H1 (cell line): ENCODE measurements around the gene BUD13. TPM values are rescaled to one million over a fixed set of nuclear protein-coding genes. Genes with fewer than 3 reads are reported as not detected.

Experiments
- KDM4A ChIP-seq: IDR thresholded peaks from one replicate; pipeline ENCODE4 v1.7.1; 2012; ENCODE audit warnings: low read depth, mild to moderate bottlenecking, moderate library complexity, low read length, inconsistent platforms; ENCODE audit not compliant: severe bottlenecking
- SAP30 ChIP-seq: fragments of 300-600 bp; sonication (generic); IDR thresholded peaks from 2 replicates; pipeline ENCODE4 v1.7.1; 2012; ENCODE audit warnings: low read length, moderate library complexity, mild to moderate bottlenecking, inconsistent platforms; ENCODE audit not compliant: insufficient read depth, insufficient replicate concordance
- SUZ12 ChIP-seq: fragments of 200-600 bp; sonication (generic); IDR thresholded peaks from 2 replicates; pipeline ENCODE4 v1.6.1; 2012; ENCODE audit warnings: mild to moderate bottlenecking, inconsistent platforms, low read length, moderate library complexity, mixed read lengths
- polyA plus RNA-seq, 7 experiments: library from polyadenylated mRNA; depleted of rRNA in 3 of 7; stranded (reverse) in 5 of 7; unstranded in 2 of 7; fragments of >200 nt in 5 of 7; fragments of 200-250 nt in 2 of 7; gene quantifications; 1 replicate in 5 of 7; 2 replicates in 1 of 7; 4 replicates in 1 of 7; pipeline versions ENCODE4 v1.2.1 to v1.2.3, GENCODE V29; 2011 to 2013; ENCODE audit warnings: missing spikeins in 2 of 7, mixed read lengths in 2 of 7
- total RNA-seq: library from RNA; stranded (reverse); fragmentation: NEBNext Ultra II Directional; extraction: Animal tissue kit (Norgen Biotek cat#: 25700); gene quantifications from 2 replicates; pipeline ENCODE4 v1.2.1, GENCODE V29; 2021

The BUD13 gene
- total and polyA plus RNA-seq, 2 of the 8 experiments (the other 6 are each of a cell fraction or from before 2014, with no cell fraction given), result 24.8 to 27.2 TPM

DNA sequence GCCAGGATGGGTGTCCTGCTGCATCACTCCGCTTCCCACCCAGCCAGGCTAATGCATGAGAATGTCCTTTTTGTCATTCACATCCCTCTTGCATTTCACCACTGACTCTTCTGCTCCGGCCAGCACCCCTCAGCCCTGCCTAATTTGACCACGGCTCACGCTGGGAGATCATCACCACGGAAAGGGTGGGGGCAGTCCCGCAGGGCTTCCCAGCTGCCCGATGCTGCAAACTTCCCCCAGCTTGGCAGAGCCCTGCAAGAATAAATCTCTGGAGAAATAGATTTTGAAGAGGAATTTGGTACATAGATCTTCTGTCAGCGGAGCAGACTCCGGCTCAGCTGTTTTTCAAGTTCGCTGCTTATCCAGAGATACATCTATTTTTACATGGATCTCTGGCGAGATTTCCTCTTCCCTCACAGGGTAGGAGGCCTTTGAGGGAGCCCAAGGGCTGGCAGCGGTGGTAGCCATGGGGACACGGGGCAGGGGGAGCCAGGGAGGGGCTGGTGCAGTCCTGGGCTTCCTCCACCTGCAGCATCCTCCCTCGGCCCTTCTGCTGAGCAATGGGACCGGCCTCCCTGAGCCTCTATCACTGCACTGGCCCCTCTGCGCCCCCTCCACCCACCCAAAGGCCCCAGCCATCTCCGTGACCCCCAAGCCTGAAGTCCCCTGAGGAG is 62.6 kb downstream of the BUD13 start (continued):
- TF ChIP-seq SUZ12 (no peak), KDM4A (no peak), SAP30 (no peak)
- TF ChIP-seq, all 59 proteins: peak for 6
